Adrenal gland (tissue), 19 donors: ENCODE data around the gene TBC1D19. TPM values are rescaled to one million over a fixed set of nuclear protein-coding genes. Genes with fewer than 3 reads are reported as not detected.
"Not testable (repeated sequence)": the region's sequence is repeated elsewhere in the genome, so short reads cannot be mapped to it uniquely, and the experiment has no call there.

Experiments
- DNase-seq, 7 donors: peaks; one replicate each; pipeline ENCODE4 v3.0.0-alpha.2; 2019 to 2020
- H3K27ac ChIP-seq, 5 donors: fragments of 200-600 bp; sonication (generic) in 4 of 5; 1 replicate in 3 of 5; 2 replicates in 2 of 5; pipeline versions ENCODE4 v1.5.1 to v1.8.0; 2016 to 2020; ENCODE audit warnings: mild to moderate bottlenecking in 1 of 5
- H3K27me3 ChIP-seq: fragments of 200-600 bp; 2 replicates; pipeline ENCODE4 v1.8.0; 2021
- H3K36me3 ChIP-seq, 2 donors: fragments of 200-600 bp; replicated peaks in 1 of 2; 1 replicate in 1 of 2; 2 replicates in 1 of 2; pipeline versions ENCODE4 v1.5.1 to v1.8.0; 2018 to 2022
- H3K4me1 ChIP-seq, 2 donors: fragments of 200-600 bp; replicated peaks in 1 of 2; 1 replicate in 1 of 2; 2 replicates in 1 of 2; pipeline versions ENCODE4 v1.5.1 to v1.8.0; 2018 to 2021
- H3K4me3 ChIP-seq, 4 donors: fragments of 200-600 bp; sonication (generic) in 3 of 4; one replicate each; pipeline ENCODE4 v1.5.1; 2016 to 2018
- H3K9me3 ChIP-seq, 3 donors: fragments of 200-600 bp; sonication (generic) in 1 of 3; replicated peaks in 1 of 3; 1 replicate in 2 of 3; 2 replicates in 1 of 3; pipeline versions ENCODE4 v1.5.1 to v1.8.0; 2016 to 2021
- POLR2A ChIP-seq, 2 donors: fragments of 450-650 bp; IDR thresholded peaks; one replicate each; pipeline ENCODE4 v1.6.1; 2017; ENCODE audit warnings: antibody characterized with exemption in 2 of 2, mild to moderate bottlenecking in 2 of 2, moderate library complexity in 1 of 2
- WGBS, 4 donors: extraction: QIAGEN DNeasy Blood & Tissue Kit in 2 of 4; methylation state at CpG; one replicate each; pipeline versions ENCODE4 v1.1.5 to v1.1.7; 2013 to 2017; 5-methylcytosine and 5-hydroxymethylcytosine counted together
- intact Hi-C, 2 donors: fragments of 100-400 bp; cut with DNase I; formaldehyde crosslinking; loops; one replicate each; pipeline versions ENCODE4 v1.14.1 to v1.15.0; 2022 to 2023
- long read RNA-seq, 10 donors: library from polyadenylated mRNA in 3 of 10; unstranded in 2 of 10; stranded (forward) in 1 of 10; transcript quantifications; one replicate each; pipeline ENCODE4 v2.0.0 and lab custom pipeline, GENCODE V29; 2021 to 2026
- polyA plus RNA-seq, 3 donors: library from polyadenylated mRNA; stranded (reverse); fragments of 200-250 nt in 2 of 3; fragments of 350-450 nt in 1 of 3; fragmentation: Illumina TruSeq in 1 of 3; extraction: RNeasy Lipid Tissue Mini Kit (QIAGEN cat#74804) in 1 of 3; gene quantifications; one replicate each; pipeline ENCODE4 v1.2.3, GENCODE V29; 2013 to 2014
- total RNA-seq, 9 donors: library from RNA; depleted of rRNA in 4 of 9; stranded (reverse); fragments of >200 nt in 4 of 9; fragments of 120-200 nt in 1 of 9; fragmentation: NEBNext Ultra II Directional in 1 of 9; extraction: Animal tissue kit (Norgen Biotek cat#: 25700) in 1 of 9; gene quantifications; one replicate each; pipeline versions ENCODE4 v1.1.0 to v1.2.4, GENCODE V29; 2013 to 2023
- TF ChIP-seq, protein P1 (sequence below), 6 experiments: fragments of 450-650 bp in 4 of 6; fragments of 200-600 bp in 2 of 6; sonication (generic) in 1 of 6; IDR thresholded peaks; 1 replicate in 5 of 6; 2 replicates in 1 of 6; pipeline versions ENCODE4 v1.5.1 to v1.8.0; 2016 to 2021; ENCODE audit warnings: antibody characterized with exemption in 6 of 6, mild to moderate bottlenecking in 2 of 6, moderate library complexity in 1 of 6
- donor health status: healthy with polysubstance abuse.
- donor health status: Bipolar disorder and iron deficiency.
- donor health status: DM: yes; HTN: yes; CAD: no.
- donor health status: DM: no; HTN: no; CAD: no.
- donor health status: DM: no; HTN: no; CAD: no.
- donor health status: DM: yes; HTN: yes; CAD: no.

The TBC1D19 gene, protein sequence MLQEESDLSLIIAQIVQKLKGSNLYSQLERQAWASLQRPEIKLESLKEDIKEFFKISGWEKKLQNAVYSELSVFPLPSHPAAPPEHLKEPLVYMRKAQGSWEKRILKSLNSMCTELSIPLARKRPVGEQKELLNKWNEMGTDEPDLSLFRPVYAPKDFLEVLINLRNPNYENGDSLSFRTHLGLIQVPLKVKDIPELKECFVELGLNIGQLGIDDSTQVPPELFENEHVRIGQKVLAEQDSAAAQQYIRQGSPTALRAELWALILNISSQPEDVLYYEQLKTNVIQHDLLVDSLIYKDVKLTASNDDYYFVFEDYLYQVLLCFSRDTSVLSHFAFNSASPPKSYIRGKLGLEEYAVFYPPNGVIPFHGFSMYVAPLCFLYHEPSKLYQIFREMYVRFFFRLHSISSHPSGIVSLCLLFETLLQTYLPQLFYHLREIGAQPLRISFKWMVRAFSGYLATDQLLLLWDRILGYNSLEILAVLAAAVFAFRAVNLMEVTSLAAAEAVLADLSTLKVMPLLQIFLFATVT
- total RNA-seq (10 to 100 TPM in 8 of 9 donors, 1 to 10 TPM in 1; 8.4 to 37.0 (median 15.1) TPM), polyA plus RNA-seq (10 to 100 TPM in 1 of 3 donors, 1 to 10 TPM in 2; 3.5 to 20.9 (median 4.4) TPM)
- long read RNA-seq, donor 1, partial matches to known transcripts = 0 of 3 reads
- long read RNA-seq, donor 1, other reads (novel, unspliced or antisense) = 0 of 3 reads
- long read RNA-seq, donor 2, partial matches to known transcripts = 0 of 2 reads
- long read RNA-seq, donor 2, other reads (novel, unspliced or antisense) = 0 of 2 reads
- long read RNA-seq, donor 3 = 0 reads
- long read RNA-seq, donor 4, partial matches to known transcripts = 1 of 6 reads
- long read RNA-seq, donor 4, other reads (novel, unspliced or antisense) = 1 of 6 reads
- long read RNA-seq, donor 5, transcript TBC1D19-201 (21 exons, 2,263 nt) = major isoform, 11 of 16 reads
- long read RNA-seq, donor 5, partial matches to known transcripts = 1 of 16 reads
- long read RNA-seq, donor 5, other reads (novel, unspliced or antisense) = 3 of 16 reads
- long read RNA-seq, donor 6, partial matches to known transcripts = 1 of 6 reads
- long read RNA-seq, donor 6, other reads (novel, unspliced or antisense) = 1 of 6 reads
- long read RNA-seq, donor 7, partial matches to known transcripts = 0 of 1 reads
- long read RNA-seq, donor 7, other reads (novel, unspliced or antisense) = 0 of 1 reads
- long read RNA-seq, donor 8, partial matches to known transcripts = 0 of 1 reads
- long read RNA-seq, donor 8, other reads (novel, unspliced or antisense) = 0 of 1 reads
- long read RNA-seq, donor 9, partial matches to known transcripts = 0 of 1 reads
- long read RNA-seq, donor 9, other reads (novel, unspliced or antisense) = 0 of 1 reads
- long read RNA-seq, donor 10 = 0 reads

DNA sequence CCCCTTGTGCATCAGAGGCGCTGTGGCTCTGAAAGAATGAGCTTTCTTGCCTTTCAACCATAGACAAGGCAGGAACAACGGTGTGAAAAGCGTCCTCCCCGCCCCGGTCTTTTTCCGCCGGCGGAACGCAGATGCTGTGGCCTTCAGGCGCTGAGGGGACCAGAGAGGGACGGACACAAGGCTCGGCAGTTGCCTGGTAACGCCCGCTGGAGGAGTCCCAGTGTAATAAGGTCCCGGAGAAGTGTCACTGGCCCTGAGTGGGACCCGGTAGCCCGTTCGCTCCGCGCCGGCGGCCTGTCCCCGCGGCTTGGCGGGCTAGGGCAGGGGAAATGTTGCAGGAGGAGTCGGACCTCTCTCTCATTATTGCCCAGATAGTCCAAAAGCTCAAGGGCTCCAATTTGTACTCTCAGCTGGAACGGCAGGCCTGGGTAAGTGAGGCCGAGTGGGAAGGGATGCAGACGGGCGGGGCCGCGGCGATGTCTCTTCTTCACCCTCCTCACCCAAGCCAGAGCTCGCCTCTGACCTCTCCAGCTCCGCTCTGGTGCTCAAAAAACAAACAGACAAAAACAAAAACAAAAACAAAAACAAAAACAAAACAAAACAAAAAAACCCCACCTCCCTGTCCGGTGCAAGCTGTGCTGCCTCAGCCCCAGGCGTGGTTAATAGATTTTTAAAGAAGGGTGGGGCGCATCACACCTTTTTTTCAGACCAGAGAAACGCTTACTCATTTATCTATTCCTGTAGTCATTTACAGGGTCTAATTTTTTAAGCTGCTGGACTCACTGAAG is at the start of gene TBC1D19:
Gene TBC1D19 (plus strand): TSS at position 220 of the 788 bp plus-strand sequence. CDS start 110 bp downstream, at position 330.
- no peaks in the 10 kb centered on the region for H3K9me3 ChIP-seq
- peak; percentile 85 to 96 (median 93) for DNase-seq
- H3K27me3 ChIP-seq = no peaks in the 10 kb centered on the region
- H3K27ac ChIP-seq = peak within 1 kb of the TSS; percentile 22 to 82 (median 76)
- WGBS, 4 donors = 0% methylated on average over 27 to 39 of the region's 39 CpGs
- H3K36me3 ChIP-seq = no peaks in the 10 kb centered on the region
- peaks cover 11 to 21% of the 10 kb centered on the region in 2 donors for H3K4me1 ChIP-seq
- H3K4me3 ChIP-seq = peak within 1 kb of the TSS; percentile 70 to 96 (median 80)
- TF ChIP-seq POLR2A (IDR thresholded peaks at IDR 0.05) = peak; percentile 31 to 73
- TF ChIP-seq, protein P1, sequence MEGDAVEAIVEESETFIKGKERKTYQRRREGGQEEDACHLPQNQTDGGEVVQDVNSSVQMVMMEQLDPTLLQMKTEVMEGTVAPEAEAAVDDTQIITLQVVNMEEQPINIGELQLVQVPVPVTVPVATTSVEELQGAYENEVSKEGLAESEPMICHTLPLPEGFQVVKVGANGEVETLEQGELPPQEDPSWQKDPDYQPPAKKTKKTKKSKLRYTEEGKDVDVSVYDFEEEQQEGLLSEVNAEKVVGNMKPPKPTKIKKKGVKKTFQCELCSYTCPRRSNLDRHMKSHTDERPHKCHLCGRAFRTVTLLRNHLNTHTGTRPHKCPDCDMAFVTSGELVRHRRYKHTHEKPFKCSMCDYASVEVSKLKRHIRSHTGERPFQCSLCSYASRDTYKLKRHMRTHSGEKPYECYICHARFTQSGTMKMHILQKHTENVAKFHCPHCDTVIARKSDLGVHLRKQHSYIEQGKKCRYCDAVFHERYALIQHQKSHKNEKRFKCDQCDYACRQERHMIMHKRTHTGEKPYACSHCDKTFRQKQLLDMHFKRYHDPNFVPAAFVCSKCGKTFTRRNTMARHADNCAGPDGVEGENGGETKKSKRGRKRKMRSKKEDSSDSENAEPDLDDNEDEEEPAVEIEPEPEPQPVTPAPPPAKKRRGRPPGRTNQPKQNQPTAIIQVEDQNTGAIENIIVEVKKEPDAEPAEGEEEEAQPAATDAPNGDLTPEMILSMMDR (IDR thresholded peaks at IDR 0.05) = peak in 1 of 6 experiments; percentile 6
- intact Hi-C loops = no loop called here

DNA sequence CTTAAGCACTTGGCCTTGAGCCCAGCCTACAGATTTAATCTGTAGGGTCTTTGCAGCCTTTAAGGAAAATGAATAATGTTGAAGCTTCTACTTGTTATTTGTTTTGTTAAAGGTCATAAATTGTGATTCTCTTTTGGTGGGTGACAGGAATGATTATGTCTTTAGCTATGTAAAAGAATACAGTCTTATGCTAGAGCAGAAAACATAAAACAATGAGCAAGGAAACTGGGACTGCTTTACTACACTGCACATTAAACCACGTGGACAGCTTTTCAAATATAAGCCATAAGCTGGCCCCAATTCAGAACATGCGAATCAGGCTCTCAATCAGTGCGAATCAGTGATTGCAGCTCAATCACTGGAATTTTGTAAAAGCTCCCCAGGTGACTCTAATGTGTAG is 40.9 kb upstream of the TBC1D19 start:
- Histone ChIP-seq H3K4me1 (no peaks in the 10 kb centered on the region), H3K27me3 (no peaks in the 10 kb centered on the region), H3K9me3 (no peaks in the 10 kb centered on the region), H3K36me3 (no peaks in the 10 kb centered on the region), H3K27ac (no peak overlapping the region), H3K4me3 (no peak overlapping the region)
- DNase-seq = no peak
- WGBS, 4 donors = 60 to 71% (median 65%) methylated on average over 3 of the region's 3 CpGs
- intact Hi-C loops = no loop called here
- no peak for TF ChIP-seq POLR2A (IDR thresholded peaks at IDR 0.05)
- TF ChIP-seq, protein P1 (IDR thresholded peaks at IDR 0.05) = no peak

DNA sequence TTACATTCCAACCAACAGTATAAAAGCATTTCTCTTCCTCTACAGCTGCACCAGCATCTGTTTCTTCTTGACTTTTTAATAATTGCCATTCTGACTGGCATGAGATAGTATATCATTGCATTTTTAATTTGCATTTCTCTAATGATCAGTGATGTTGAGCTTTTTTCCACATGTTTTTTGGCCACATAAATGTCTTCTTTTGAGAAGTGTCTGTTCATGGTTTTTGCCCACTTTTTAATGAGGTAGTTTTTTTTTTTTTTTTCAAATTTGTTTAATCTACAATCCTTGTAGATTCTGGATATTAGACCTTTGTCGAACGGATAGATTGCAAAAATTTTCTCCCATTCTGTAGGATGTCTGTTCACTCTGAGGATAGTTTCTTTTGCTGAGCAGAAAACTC is 39.5 kb upstream of the TBC1D19 start:
- Histone ChIP-seq H3K4me3 (no peak overlapping the region), H3K27me3 (no peaks in the 10 kb centered on the region), H3K27ac (no peak overlapping the region), H3K9me3 (no peaks in the 10 kb centered on the region), H3K4me1 (no peaks in the 10 kb centered on the region), H3K36me3 (no peaks in the 10 kb centered on the region)
- intact Hi-C loops = no loop called here
- 93 to 97% (median 96%) methylated on average over 2 of the region's 2 CpGs for WGBS, 4 donors
- TF ChIP-seq, protein P1 (IDR thresholded peaks at IDR 0.05) = no peak
- no peak for TF ChIP-seq POLR2A (IDR thresholded peaks at IDR 0.05)
- no peak for DNase-seq

DNA sequence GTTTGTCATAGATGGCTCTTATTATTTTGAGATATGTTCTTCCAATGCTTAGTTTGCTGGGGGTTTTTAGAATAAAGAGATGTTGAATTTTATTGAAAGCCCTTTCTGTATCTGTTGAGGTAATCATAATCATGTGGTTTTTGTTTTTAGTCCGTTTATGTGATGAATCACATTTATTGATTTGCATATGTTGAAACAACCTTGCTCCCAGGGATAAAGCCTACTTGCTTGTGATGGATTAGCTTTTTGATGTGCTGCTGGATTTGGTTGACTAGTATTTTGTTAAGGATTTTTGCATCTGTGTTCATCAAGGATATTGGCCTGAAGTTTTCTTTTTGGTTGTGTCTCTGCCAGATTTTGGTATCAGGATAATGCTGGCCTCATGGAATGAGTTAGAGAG is 35.5 kb upstream of the TBC1D19 start:
- intact Hi-C loops, H3K36me3 ChIP-seq: not testable (repeated sequence)
- 30 to 39% (median 33%) methylated on average over 1 of the region's 1 CpG for WGBS, 4 donors

More for the DNA sequence above, 35.5 kb upstream of the TBC1D19 start:
- not testable (repeated sequence) for H3K9me3 ChIP-seq, H3K27me3 ChIP-seq, H3K4me3 ChIP-seq, H3K4me1 ChIP-seq, H3K27ac ChIP-seq, DNase-seq
